Measurements from ENCODE around the gene NAALADL2. TPM values are rescaled to one million over a fixed set of nuclear protein-coding genes. Genes with fewer than 3 reads are reported as not detected.

Gene NAALADL2
- total and polyA plus RNA-seq, 2 donors (not counting 3 experiments of a cell fraction or from before 2014, with no cell fraction given) = 1.1 to 4.0 TPM

GRCh38 chr3:174949523-174949922, 90.4 kb downstream of the NAALADL2 start:
- TF ChIP-seq MAX (IDR thresholded peaks at IDR 0.05; ENCODE audit: insufficient read depth, insufficient read length) = no peak
- no peak for TF ChIP-seq MYC (IDR thresholded peaks at IDR 0.05; ENCODE audit: low read depth, low read length)
- no peak for TF ChIP-seq CTCF (IDR thresholded peaks at IDR 0.05; ENCODE audit: extremely low read depth in 1 of 2, insufficient read depth in 1 of 2, low read depth in 1 of 2, low read length in 2 of 2)
- peak; percentile 12 for TF ChIP-seq GATA2 (IDR thresholded peaks at IDR 0.05; ENCODE audit: insufficient read depth, insufficient read length, low read depth, low read length)
- peak; percentile 51 for TF ChIP-seq POLR2AphosphoS5 (IDR thresholded peaks at IDR 0.05; ENCODE audit: insufficient read depth, low read depth, low read length)
- TF ChIP-seq POLR2A (IDR thresholded peaks at IDR 0.05; ENCODE audit: low read depth, low read length) = no peak
- TF ChIP-seq FOS (IDR thresholded peaks at IDR 0.05; ENCODE audit: borderline replicate concordance, insufficient read depth, low read length) = peak; percentile 34
- TF ChIP-seq JUN (IDR thresholded peaks at IDR 0.05; ENCODE audit: borderline replicate concordance, insufficient read depth, insufficient read length, low read depth) = peak; percentile 47
- TF ChIP-seq EZH2 (IDR thresholded peaks at IDR 0.05; ENCODE audit: borderline replicate concordance, low read depth, low read length, severe bottlenecking) = no peak
- peak overlapping the region; percentile 85 for H3K27ac ChIP-seq (ENCODE audit: insufficient read depth, low read depth, low read length)
- POLR2A ChIA-PET = no interaction called here
- no peak overlapping the region for H3K4me3 ChIP-seq (replicated peaks in 1 of 3; ENCODE audit: insufficient read depth in 1 of 3, low read depth in 1 of 3, low read length in 3 of 3)
- BruUV-seq (replicated peaks) = no TSS peak
- peak overlapping the region; percentile 46 for H3K9ac ChIP-seq (replicated peaks; ENCODE audit: extremely low read depth, insufficient read depth, low read length)
- H3K9me1 ChIP-seq (replicated peaks; ENCODE audit: control insufficient read depth, extremely low read depth, insufficient read depth, low read length) = no peaks in the 10 kb centered on the region
- intact Hi-C loops (cut with micrococcal nuclease) (loop anchor here (1.0 to 2.0 kb wide), 2 partner anchors 509 to 1209 kb away; no protein-coding TSS in a partner anchor), dilution Hi-C loops (cut with MboI; ENCODE audit: extremely low pct_ligation_motif_present, low sequenced_read_pairs) (no loop called here)
- H3K4me1 ChIP-seq (ENCODE audit: control insufficient read depth, extremely low read depth, insufficient read depth, low read length) = peaks cover 28% of the 10 kb centered on the region
- FAIRE-seq = peak; percentile 76
- no peaks in the 10 kb centered on the region for H3K79me2 ChIP-seq (ENCODE audit: control insufficient read depth, insufficient read depth, low read length)
- CTCF ChIA-PET = interaction anchor here (0.5 to 1.6 kb wide), 5 partner anchors 10 to 1480 kb away, joined by 3 to 5 read pairs (median 3); no protein-coding TSS in a partner anchor
- H3K27me3 ChIP-seq (ENCODE audit: control insufficient read depth in 2 of 2, insufficient read depth in 2 of 2, low read length in 2 of 2) = no peaks in the 10 kb centered on the region
- no peaks in the 10 kb centered on the region for H3K36me3 ChIP-seq (ENCODE audit: control insufficient read depth in 2 of 2, extremely low read depth in 1 of 2, insufficient read depth in 2 of 2, low read length in 2 of 2)
- H3K4me2 ChIP-seq (ENCODE audit: insufficient read depth, low read length) = peak overlapping the region; percentile 43
- no peaks in the 10 kb centered on the region for H4K20me1 ChIP-seq (replicated peaks; ENCODE audit: control insufficient read depth, extremely low read depth, insufficient read depth, low read length)
- DNase-seq (ENCODE audit: low read depth, low spot score) = peak; percentile 94
- H3K9me3 ChIP-seq (replicated peaks; ENCODE audit: control insufficient read depth, insufficient read depth, low read length) = no peaks in the 10 kb centered on the region
- no peak overlapping the region for H2AFZ ChIP-seq (ENCODE audit: low read depth, low read length)

All from endothelial cell of umbilical vein (primary cell).